ENCODE measurements around the gene KCNA10.

KCNA10 gene

GRCh38 chr1:110472546-110472945 is 46.4 kb downstream of the KCNA10 start:
- TF ChIP-seq POLR2A (IDR thresholded peaks at IDR 0.05; ENCODE audit: low read length) (no peak), GATA1 (IDR thresholded peaks at IDR 0.05; ENCODE audit: low read depth, low read length) (no peak)
- no peak for DNase-seq

GRCh38 chr1:110471131-110471530 is 47.8 kb downstream of the KCNA10 start:
- TF ChIP-seq POLR2A (IDR thresholded peaks at IDR 0.05; ENCODE audit: low read length) = no peak
- no peak for TF ChIP-seq GATA1 (IDR thresholded peaks at IDR 0.05; ENCODE audit: low read depth, low read length)
- DNase-seq = no peak
